Measurements from ENCODE around the gene LIFR.
"Not testable (repeated sequence)": the region's sequence is repeated elsewhere in the genome, so short reads cannot be mapped to it uniquely, and the experiment has no call there.

Gene LIFR

GRCh38 chr5:38518341-38518740, 38.1 kb downstream of the LIFR start:
- TF ChIP-seq EZH2phosphoT487 (IDR thresholded peaks at IDR 0.05; ENCODE audit: borderline replicate concordance) (no peak), CTCF (conservative IDR thresholded peaks at IDR 0.05; ENCODE audit: low read length) (no peak)
- Histone ChIP-seq H3K36me3 (ENCODE audit: insufficient read depth, low read length) (no peaks in the 10 kb centered on the region), H2AFZ (ENCODE audit: low read length) (no peak overlapping the region), H3K4me1 (ENCODE audit: insufficient read depth, low read length, poor library complexity, severe bottlenecking) (no peaks in the 10 kb centered on the region), H3K27me3 (ENCODE audit: insufficient read depth, low read length, poor library complexity, severe bottlenecking) (no peaks in the 10 kb centered on the region), H3K4me3 (ENCODE audit: low read length, poor library complexity, severe bottlenecking) (no peak overlapping the region), H3K79me2 (ENCODE audit: insufficient read depth, low read length) (no peaks in the 10 kb centered on the region), H3K9me2 (replicated peaks; ENCODE audit: low read depth, low read length) (no peaks in the 10 kb centered on the region), H4K20me1 (ENCODE audit: insufficient read depth, low read length, poor library complexity, severe bottlenecking) (no peaks in the 10 kb centered on the region), H3F3A (ENCODE audit: low read depth) (no peaks in the 10 kb centered on the region), H3K9me3 (ENCODE audit: insufficient read depth, low read depth, low read length) (no peaks in the 10 kb centered on the region), H3K9ac (ENCODE audit: low read depth, low read length, poor library complexity, severe bottlenecking) (no peak overlapping the region), H3K4me2 (ENCODE audit: low read depth, low read length, poor library complexity, severe bottlenecking) (no peak overlapping the region)

GRCh38 chr5:38516649-38517048, 39.8 kb downstream of the LIFR start:
- H3F3A ChIP-seq (ENCODE audit: low read depth); H3K27me3 ChIP-seq (ENCODE audit: insufficient read depth, low read length, poor library complexity, severe bottlenecking); H3K9ac ChIP-seq (ENCODE audit: low read depth, low read length, poor library complexity, severe bottlenecking); H3K79me2 ChIP-seq (ENCODE audit: insufficient read depth, low read length); H3K4me3 ChIP-seq (ENCODE audit: low read length, poor library complexity, severe bottlenecking); H3K9me3 ChIP-seq (ENCODE audit: insufficient read depth, low read depth, low read length); H2AFZ ChIP-seq (ENCODE audit: low read length); H3K36me3 ChIP-seq (ENCODE audit: insufficient read depth, low read length); H3K4me1 ChIP-seq (ENCODE audit: insufficient read depth, low read length, poor library complexity, severe bottlenecking); H4K20me1 ChIP-seq (ENCODE audit: insufficient read depth, low read length, poor library complexity, severe bottlenecking); H3K4me2 ChIP-seq (ENCODE audit: low read depth, low read length, poor library complexity, severe bottlenecking); H3K9me2 ChIP-seq (replicated peaks; ENCODE audit: low read depth, low read length): not testable (repeated sequence)

GRCh38 chr5:38515646-38516045, 40.8 kb downstream of the LIFR start:
- no peak overlapping the region for H3K4me2 ChIP-seq (ENCODE audit: low read depth, low read length, poor library complexity, severe bottlenecking)
- no peak overlapping the region for H3K9ac ChIP-seq (ENCODE audit: low read depth, low read length, poor library complexity, severe bottlenecking)
- no peaks in the 10 kb centered on the region for H3K4me1 ChIP-seq (ENCODE audit: insufficient read depth, low read length, poor library complexity, severe bottlenecking)
- no peak overlapping the region for H2AFZ ChIP-seq (ENCODE audit: low read length)
- no peaks in the 10 kb centered on the region for H4K20me1 ChIP-seq (ENCODE audit: insufficient read depth, low read length, poor library complexity, severe bottlenecking)
- H3K4me3 ChIP-seq (ENCODE audit: low read length, poor library complexity, severe bottlenecking) = no peak overlapping the region
- no peaks in the 10 kb centered on the region for H3K9me2 ChIP-seq (replicated peaks; ENCODE audit: low read depth, low read length)
- TF ChIP-seq CTCF (conservative IDR thresholded peaks at IDR 0.05; ENCODE audit: low read length) (no peak), EZH2phosphoT487 (IDR thresholded peaks at IDR 0.05; ENCODE audit: borderline replicate concordance) (no peak)
- no peaks in the 10 kb centered on the region for H3K9me3 ChIP-seq (ENCODE audit: insufficient read depth, low read depth, low read length)
- no peaks in the 10 kb centered on the region for H3K27me3 ChIP-seq (ENCODE audit: insufficient read depth, low read length, poor library complexity, severe bottlenecking)
- H3K79me2 ChIP-seq (ENCODE audit: insufficient read depth, low read length) = no peaks in the 10 kb centered on the region
- no peaks in the 10 kb centered on the region for H3F3A ChIP-seq (ENCODE audit: low read depth)
- no peaks in the 10 kb centered on the region for H3K36me3 ChIP-seq (ENCODE audit: insufficient read depth, low read length)

GRCh38 chr5:38515092-38515491, 41.4 kb downstream of the LIFR start:
- H4K20me1 ChIP-seq (ENCODE audit: insufficient read depth, low read length, poor library complexity, severe bottlenecking) = no peaks in the 10 kb centered on the region
- H3K36me3 ChIP-seq (ENCODE audit: insufficient read depth, low read length) = no peaks in the 10 kb centered on the region
- H3K4me2 ChIP-seq (ENCODE audit: low read depth, low read length, poor library complexity, severe bottlenecking) = no peak overlapping the region
- no peaks in the 10 kb centered on the region for H3K27me3 ChIP-seq (ENCODE audit: insufficient read depth, low read length, poor library complexity, severe bottlenecking)
- no peaks in the 10 kb centered on the region for H3K9me2 ChIP-seq (replicated peaks; ENCODE audit: low read depth, low read length)
- H3K9me3 ChIP-seq (ENCODE audit: insufficient read depth, low read depth, low read length) = no peaks in the 10 kb centered on the region
- H3K9ac ChIP-seq (ENCODE audit: low read depth, low read length, poor library complexity, severe bottlenecking) = no peak overlapping the region
- H3K79me2 ChIP-seq (ENCODE audit: insufficient read depth, low read length) = no peaks in the 10 kb centered on the region
- H2AFZ ChIP-seq (ENCODE audit: low read length) = no peak overlapping the region
- TF ChIP-seq CTCF (conservative IDR thresholded peaks at IDR 0.05; ENCODE audit: low read length) (no peak), EZH2phosphoT487 (IDR thresholded peaks at IDR 0.05; ENCODE audit: borderline replicate concordance) (no peak)
- no peaks in the 10 kb centered on the region for H3F3A ChIP-seq (ENCODE audit: low read depth)
- H3K4me3 ChIP-seq (ENCODE audit: low read length, poor library complexity, severe bottlenecking) = no peak overlapping the region
- H3K4me1 ChIP-seq (ENCODE audit: insufficient read depth, low read length, poor library complexity, severe bottlenecking) = no peaks in the 10 kb centered on the region

Measured in Loucy (cell line).